Measurements from ENCODE around the gene STRIP2.
"Not testable (repeated sequence)": the region's sequence is repeated elsewhere in the genome, so short reads cannot be mapped to it uniquely, and the experiment has no call there.

The STRIP2 gene

DNA sequence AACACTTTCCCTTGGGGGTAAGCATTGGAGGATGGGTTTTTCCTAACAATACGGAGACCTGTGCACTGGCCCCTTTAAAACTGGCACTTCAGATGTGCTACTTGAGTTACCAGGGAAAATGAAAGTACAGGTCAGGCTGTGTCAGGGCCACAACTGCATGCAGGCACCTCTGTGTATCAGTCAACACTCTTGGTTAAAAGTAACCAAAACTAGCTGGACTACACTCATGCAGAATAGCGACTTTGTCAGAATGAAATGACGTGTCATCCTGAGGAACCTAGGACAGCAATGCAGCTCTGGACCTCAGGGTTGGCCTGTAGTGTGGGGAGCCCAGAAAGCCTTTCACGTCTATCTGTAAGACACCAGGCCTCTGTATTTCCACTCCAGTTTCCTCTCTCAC lies 34.3 kb downstream of the STRIP2 start:
- no peaks in the 10 kb centered on the region for H3K4me1 ChIP-seq (ENCODE audit: insufficient read depth, low read length)
- peaks cover 3% of the 10 kb centered on the region; the same call in 1 of the 2 replicates for H3K36me3 ChIP-seq (ENCODE audit: insufficient read depth, low read length)
- peak; percentile 55; the same call in 2 of the 3 replicates for ATAC-seq (ENCODE audit: insufficient read depth, low read depth)
- TF ChIP-seq, protein P1, sequence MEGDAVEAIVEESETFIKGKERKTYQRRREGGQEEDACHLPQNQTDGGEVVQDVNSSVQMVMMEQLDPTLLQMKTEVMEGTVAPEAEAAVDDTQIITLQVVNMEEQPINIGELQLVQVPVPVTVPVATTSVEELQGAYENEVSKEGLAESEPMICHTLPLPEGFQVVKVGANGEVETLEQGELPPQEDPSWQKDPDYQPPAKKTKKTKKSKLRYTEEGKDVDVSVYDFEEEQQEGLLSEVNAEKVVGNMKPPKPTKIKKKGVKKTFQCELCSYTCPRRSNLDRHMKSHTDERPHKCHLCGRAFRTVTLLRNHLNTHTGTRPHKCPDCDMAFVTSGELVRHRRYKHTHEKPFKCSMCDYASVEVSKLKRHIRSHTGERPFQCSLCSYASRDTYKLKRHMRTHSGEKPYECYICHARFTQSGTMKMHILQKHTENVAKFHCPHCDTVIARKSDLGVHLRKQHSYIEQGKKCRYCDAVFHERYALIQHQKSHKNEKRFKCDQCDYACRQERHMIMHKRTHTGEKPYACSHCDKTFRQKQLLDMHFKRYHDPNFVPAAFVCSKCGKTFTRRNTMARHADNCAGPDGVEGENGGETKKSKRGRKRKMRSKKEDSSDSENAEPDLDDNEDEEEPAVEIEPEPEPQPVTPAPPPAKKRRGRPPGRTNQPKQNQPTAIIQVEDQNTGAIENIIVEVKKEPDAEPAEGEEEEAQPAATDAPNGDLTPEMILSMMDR (IDR thresholded peaks at IDR 0.05; ENCODE audit: borderline replicate concordance, extremely low read depth, low read length, poor library complexity, severe bottlenecking) = no peak
- TF ChIP-seq EZH2 (IDR thresholded peaks at IDR 0.05; ENCODE audit: borderline replicate concordance, low read depth, low read length, severe bottlenecking) = no peak
- no peak overlapping the region for H3K27ac ChIP-seq (ENCODE audit: low read length)
- H3K9ac ChIP-seq (ENCODE audit: low read depth, low read length) = no peak overlapping the region
- H3K79me2 ChIP-seq (ENCODE audit: insufficient read depth, low read length) = no peaks in the 10 kb centered on the region
- no peak overlapping the region for H3K4me2 ChIP-seq (ENCODE audit: insufficient read depth, low read length)
- no peak overlapping the region for H3K4me3 ChIP-seq (ENCODE audit: low read depth in 1 of 2, low read length in 2 of 2)
- H3K9me3 ChIP-seq (ENCODE audit: insufficient read depth, low read length, severe bottlenecking) = no peaks in the 10 kb centered on the region
- DNase-seq = no peak
- H3K27me3 ChIP-seq (ENCODE audit: insufficient read depth, low read length, poor library complexity) = no peaks in the 10 kb centered on the region
- no peaks in the 10 kb centered on the region for H4K20me1 ChIP-seq (ENCODE audit: insufficient read depth, low read length)
- no peak overlapping the region for H2AFZ ChIP-seq (ENCODE audit: low read depth, low read length)

DNA sequence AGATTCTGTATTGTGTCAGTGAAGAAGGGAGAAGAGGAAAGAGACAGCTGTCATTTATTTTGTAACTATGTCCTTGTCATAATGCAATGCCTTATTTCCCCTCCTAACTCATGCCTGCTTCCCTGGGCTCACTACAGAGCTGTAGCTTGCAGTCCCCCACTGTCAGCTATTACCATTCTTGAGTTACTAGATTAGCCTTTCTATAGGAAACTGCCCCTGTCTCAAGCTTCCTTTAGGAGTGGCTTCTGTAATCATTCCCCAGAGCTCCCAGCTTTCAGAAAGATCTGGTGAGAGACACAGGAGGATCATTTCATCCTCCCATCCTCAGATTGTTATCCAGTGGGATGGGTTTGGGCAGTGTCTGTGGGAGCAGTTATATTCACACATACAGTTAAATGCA lies 35.7 kb downstream of the STRIP2 start:
- no peak overlapping the region for H3K27ac ChIP-seq (ENCODE audit: low read length)
- no peaks in the 10 kb centered on the region for H3K4me1 ChIP-seq (ENCODE audit: insufficient read depth, low read length)
- ATAC-seq (ENCODE audit: insufficient read depth, low read depth) (no peak), DNase-seq (no peak)
- no peaks in the 10 kb centered on the region for H3K79me2 ChIP-seq (ENCODE audit: insufficient read depth, low read length)
- TF ChIP-seq, protein P1 (IDR thresholded peaks at IDR 0.05; ENCODE audit: borderline replicate concordance, extremely low read depth, low read length, poor library complexity, severe bottlenecking) = no peak
- no peak for TF ChIP-seq EZH2 (IDR thresholded peaks at IDR 0.05; ENCODE audit: borderline replicate concordance, low read depth, low read length, severe bottlenecking)
- no peaks in the 10 kb centered on the region for H4K20me1 ChIP-seq (ENCODE audit: insufficient read depth, low read length)
- H3K4me2 ChIP-seq (ENCODE audit: insufficient read depth, low read length) = no peak overlapping the region
- H2AFZ ChIP-seq (ENCODE audit: low read depth, low read length) = no peak overlapping the region
- H3K9me3 ChIP-seq (ENCODE audit: insufficient read depth, low read length, severe bottlenecking) = no peaks in the 10 kb centered on the region
- H3K4me3 ChIP-seq (ENCODE audit: low read depth in 1 of 2, low read length in 2 of 2) = no peak overlapping the region
- no peaks in the 10 kb centered on the region for H3K36me3 ChIP-seq (ENCODE audit: insufficient read depth, low read length)
- no peaks in the 10 kb centered on the region for H3K27me3 ChIP-seq (ENCODE audit: insufficient read depth, low read length, poor library complexity)
- no peak overlapping the region for H3K9ac ChIP-seq (ENCODE audit: low read depth, low read length)

DNA sequence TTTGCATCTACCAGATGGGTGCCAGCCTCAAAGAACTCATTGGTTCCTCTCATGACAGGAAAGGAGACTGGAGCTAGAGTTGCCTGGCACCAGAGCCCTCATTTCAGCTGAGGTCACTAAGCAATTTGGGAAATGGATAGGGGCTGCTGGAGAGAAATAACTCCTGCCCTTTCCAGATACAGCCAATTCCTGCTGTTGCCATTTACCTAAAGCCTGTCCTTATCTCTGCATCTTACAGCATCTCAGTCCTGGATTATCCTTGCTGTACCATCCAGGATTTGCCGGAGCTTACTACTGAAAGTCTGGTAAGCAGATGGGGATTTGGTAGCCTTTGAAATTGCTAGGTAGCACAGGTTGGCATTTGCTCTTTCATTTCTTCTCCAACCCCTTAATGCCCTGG lies 36.2 kb downstream of the STRIP2 start:
- Histone ChIP-seq H4K20me1 (ENCODE audit: insufficient read depth, low read length) (no peaks in the 10 kb centered on the region), H3K4me2 (ENCODE audit: insufficient read depth, low read length) (no peak overlapping the region), H3K9me3 (ENCODE audit: insufficient read depth, low read length, severe bottlenecking) (no peaks in the 10 kb centered on the region), H3K27me3 (ENCODE audit: insufficient read depth, low read length, poor library complexity) (no peaks in the 10 kb centered on the region), H3K27ac (ENCODE audit: low read length) (no peak overlapping the region), H2AFZ (ENCODE audit: low read depth, low read length) (no peak overlapping the region), H3K9ac (ENCODE audit: low read depth, low read length) (no peak overlapping the region), H3K4me3 (ENCODE audit: low read depth in 1 of 2, low read length in 2 of 2) (no peak overlapping the region), H3K4me1 (ENCODE audit: insufficient read depth, low read length) (no peaks in the 10 kb centered on the region), H3K36me3 (ENCODE audit: insufficient read depth, low read length) (no peaks in the 10 kb centered on the region), H3K79me2 (ENCODE audit: insufficient read depth, low read length) (no peaks in the 10 kb centered on the region)
- TF ChIP-seq, protein P1 (IDR thresholded peaks at IDR 0.05; ENCODE audit: borderline replicate concordance, extremely low read depth, low read length, poor library complexity, severe bottlenecking) = no peak
- TF ChIP-seq EZH2 (IDR thresholded peaks at IDR 0.05; ENCODE audit: borderline replicate concordance, low read depth, low read length, severe bottlenecking) = no peak
- no peak for DNase-seq
- no peak for ATAC-seq (ENCODE audit: insufficient read depth, low read depth)

DNA sequence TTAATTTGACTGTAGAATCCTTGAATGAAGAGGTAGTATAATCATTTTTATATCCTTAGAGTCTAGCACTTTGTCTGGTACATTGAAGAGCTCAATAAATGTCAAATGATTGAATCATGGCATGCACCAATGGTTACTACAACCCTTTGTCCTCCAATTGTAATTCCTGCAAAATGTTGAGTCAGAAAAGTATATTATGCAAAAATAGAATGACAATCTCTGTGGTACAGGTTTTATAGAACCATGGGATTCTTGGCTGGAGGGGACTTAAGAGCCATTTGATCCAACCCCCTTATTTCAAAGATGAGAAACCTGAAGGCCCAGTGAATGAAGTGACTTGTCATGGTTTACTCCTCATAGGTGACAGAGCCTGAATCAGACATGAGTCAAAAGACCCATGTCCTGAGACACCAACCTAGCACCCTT lies 37.2 kb downstream of the STRIP2 start:
- DNase-seq = no peak
- no peaks in the 10 kb centered on the region for H3K36me3 ChIP-seq (ENCODE audit: insufficient read depth, low read length)

DNA sequence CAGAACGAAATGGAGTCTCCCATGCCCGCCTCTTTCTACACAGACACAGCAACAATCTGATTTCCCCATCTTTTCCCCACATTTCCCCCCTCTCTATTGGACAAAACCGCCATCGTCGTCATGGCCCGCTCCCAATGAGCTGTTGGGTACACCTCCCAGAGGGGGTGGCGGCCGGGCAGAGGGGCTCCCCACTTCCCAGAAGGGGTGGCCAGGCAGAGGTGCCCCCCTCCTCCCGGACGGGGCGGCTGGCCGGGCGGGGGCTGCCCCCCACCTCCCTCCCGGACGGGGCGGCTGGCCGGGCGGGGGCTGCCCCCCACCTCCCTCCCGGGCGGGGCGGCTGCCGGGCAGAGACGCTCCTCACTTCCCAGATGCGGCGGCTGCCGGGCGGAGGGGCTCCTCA lies 41.7 kb downstream of the STRIP2 start:
- H3K4me1 ChIP-seq (ENCODE audit: insufficient read depth, low read length); H3K36me3 ChIP-seq (ENCODE audit: insufficient read depth, low read length); H4K20me1 ChIP-seq (ENCODE audit: insufficient read depth, low read length); H3K79me2 ChIP-seq (ENCODE audit: insufficient read depth, low read length); H2AFZ ChIP-seq (ENCODE audit: low read depth, low read length); H3K27ac ChIP-seq (ENCODE audit: low read length); ATAC-seq (ENCODE audit: insufficient read depth, low read depth); H3K9me3 ChIP-seq (ENCODE audit: insufficient read depth, low read length, severe bottlenecking); DNase-seq; H3K9ac ChIP-seq (ENCODE audit: low read depth, low read length); H3K4me2 ChIP-seq (ENCODE audit: insufficient read depth, low read length); H3K4me3 ChIP-seq (ENCODE audit: low read depth in 1 of 2, low read length in 2 of 2); H3K27me3 ChIP-seq (ENCODE audit: insufficient read depth, low read length, poor library complexity): not testable (repeated sequence)

More for the DNA sequence above, 37.2 kb downstream of the STRIP2 start:
- no peaks in the 10 kb centered on the region for H3K4me1 ChIP-seq (ENCODE audit: insufficient read depth, low read length)
- TF ChIP-seq, protein P1 (IDR thresholded peaks at IDR 0.05; ENCODE audit: borderline replicate concordance, extremely low read depth, low read length, poor library complexity, severe bottlenecking) = no peak
- no peak for TF ChIP-seq EZH2 (IDR thresholded peaks at IDR 0.05; ENCODE audit: borderline replicate concordance, low read depth, low read length, severe bottlenecking)
- H3K9me3 ChIP-seq (ENCODE audit: insufficient read depth, low read length, severe bottlenecking) = no peaks in the 10 kb centered on the region
- H3K9ac ChIP-seq (ENCODE audit: low read depth, low read length) = no peak overlapping the region
- H3K4me3 ChIP-seq (ENCODE audit: low read depth in 1 of 2, low read length in 2 of 2) = no peak overlapping the region
- H3K27me3 ChIP-seq (ENCODE audit: insufficient read depth, low read length, poor library complexity) = no peaks in the 10 kb centered on the region
- ATAC-seq (ENCODE audit: insufficient read depth, low read depth) = no peak
- H2AFZ ChIP-seq (ENCODE audit: low read depth, low read length) = no peak overlapping the region
- no peaks in the 10 kb centered on the region for H4K20me1 ChIP-seq (ENCODE audit: insufficient read depth, low read length)
- H3K27ac ChIP-seq (ENCODE audit: low read length) = no peak overlapping the region
- H3K79me2 ChIP-seq (ENCODE audit: insufficient read depth, low read length) = no peaks in the 10 kb centered on the region
- no peak overlapping the region for H3K4me2 ChIP-seq (ENCODE audit: insufficient read depth, low read length)
